GM12878 (cell line): ENCODE measurements around the gene TRIM38.
"Not testable (repeated sequence)": the region's sequence is repeated elsewhere in the genome, so short reads cannot be mapped to it uniquely, and the experiment has no call there.

ENCODE experiments used
- CBFB ChIP-seq: IDR thresholded peaks from 2 replicates; pipeline ENCODE4 v1.6.1; 2016; ENCODE audit warnings: antibody characterized with exemption, low read depth
- CTCF ChIP-seq, 3 experiments: IDR thresholded peaks in 2 of 3; conservative IDR thresholded peaks in 1 of 3; 2 replicates each; pipeline ENCODE4 v1.5.1; 2011; ENCODE audit warnings: low read depth in 3 of 3, low read length in 3 of 3, mild to moderate bottlenecking in 3 of 3, control low read depth in 2 of 3, moderate library complexity in 2 of 3, inconsistent platforms in 1 of 3, mixed read lengths in 1 of 3; ENCODE audit not compliant: control insufficient read depth in 2 of 3, insufficient read depth in 1 of 3; ENCODE audit errors: extremely low read depth in 1 of 3

- TF ChIP-seq CTCF (IDR thresholded peaks at IDR 0.05 in 2 of 3, conservative IDR thresholded peaks at IDR 0.05 in 1 of 3; ENCODE audit: control insufficient read depth in 2 of 3, extremely low read depth in 1 of 3, insufficient read depth in 1 of 3, low read depth in 3 of 3, low read length in 3 of 3); CBFB: not testable (repeated sequence)
Measured at GRCh38 chr6:26006940-26007305, 44.3 kb downstream of the TRIM38 start.
